ENCODE data around the gene CHST11. TPM values are rescaled to one million over a fixed set of nuclear protein-coding genes. Genes with fewer than 3 reads are reported as not detected.

Gene CHST11
- total RNA-seq, 4 donors from 2014 or later = 20.8 to 56.7 (median 26.5) TPM

GRCh38 chr12:104533134-104533533, 76.4 kb downstream of the CHST11 start:
- Histone ChIP-seq H3K9me3 (no peaks in the 10 kb centered on the region), H3K27me3 (no peaks in the 10 kb centered on the region), H3K4me1 (no peaks in the 10 kb centered on the region), H3K27ac (no peak overlapping the region), H3K4me3 (no peak overlapping the region), H3K36me3 (no peaks in the 10 kb centered on the region)
- DNase-seq (ENCODE audit: low spot score in 2 of 2) = no peak
- 79 to 93% methylated on average over 2 of the region's 2 CpGs for WGBS, 2 donors
- TF ChIP-seq EP300 (IDR thresholded peaks at IDR 0.05) (no peak), POLR2A (IDR thresholded peaks at IDR 0.05) (no peak), CTCF (IDR thresholded peaks at IDR 0.05) (no peak)

GRCh38 chr12:104534162-104534856, 77.6 kb downstream of the CHST11 start:
- Histone ChIP-seq H3K27ac (no peak overlapping the region), H3K4me1 (no peaks in the 10 kb centered on the region), H3K27me3 (no peaks in the 10 kb centered on the region), H3K4me3 (no peak overlapping the region), H3K9me3 (no peaks in the 10 kb centered on the region), H3K36me3 (no peaks in the 10 kb centered on the region)
- WGBS, 2 donors = 53 to 62% methylated on average over 9 of the region's 10 CpGs
- no peak for TF ChIP-seq CTCF (IDR thresholded peaks at IDR 0.05)
- TF ChIP-seq POLR2A (IDR thresholded peaks at IDR 0.05) = no peak
- no peak for TF ChIP-seq EP300 (IDR thresholded peaks at IDR 0.05)
- DNase-seq (ENCODE audit: low spot score in 2 of 2) = no peak

- Histone ChIP-seq H3K27ac (no peak overlapping the region), H3K4me3 (no peak overlapping the region), H3K4me1 (no peaks in the 10 kb centered on the region), H3K36me3 (no peaks in the 10 kb centered on the region), H3K9me3 (no peaks in the 10 kb centered on the region), H3K27me3 (no peaks in the 10 kb centered on the region)
- no peak for DNase-seq (ENCODE audit: low spot score in 2 of 2)
- 90 to 93% methylated on average over 3 of the region's 3 CpGs for WGBS, 2 donors
- TF ChIP-seq CTCF (IDR thresholded peaks at IDR 0.05) = no peak
- no peak for TF ChIP-seq POLR2A (IDR thresholded peaks at IDR 0.05)
Measured at GRCh38 chr12:104534857-104535248, 78.1 kb downstream of the CHST11 start.

- Histone ChIP-seq H3K27ac (no peak overlapping the region), H3K36me3 (no peaks in the 10 kb centered on the region)
- 60 to 62% methylated on average over 3 of the region's 3 CpGs for WGBS, 2 donors
Measured at GRCh38 chr12:104535369-104535768, 78.6 kb downstream of the CHST11 start.

GRCh38 chr12:104536841-104537240, 80.1 kb downstream of the CHST11 start:
- Histone ChIP-seq H3K27ac (no peak overlapping the region), H3K9me3 (no peaks in the 10 kb centered on the region), H3K36me3 (no peaks in the 10 kb centered on the region), H3K4me1 (no peaks in the 10 kb centered on the region), H3K27me3 (no peaks in the 10 kb centered on the region), H3K4me3 (no peak overlapping the region)
- 89 to 90% methylated on average over 2 of the region's 2 CpGs for WGBS, 2 donors
- TF ChIP-seq CTCF (IDR thresholded peaks at IDR 0.05) (no peak), POLR2A (IDR thresholded peaks at IDR 0.05) (no peak), EP300 (IDR thresholded peaks at IDR 0.05) (no peak)
- DNase-seq (ENCODE audit: low spot score in 2 of 2) = no peak

More at GRCh38 chr12:104535369-104535768, 78.6 kb downstream of the CHST11 start:
- H3K9me3 ChIP-seq = no peaks in the 10 kb centered on the region
- H3K4me3 ChIP-seq = no peak overlapping the region
- H3K4me1 ChIP-seq = no peaks in the 10 kb centered on the region
- TF ChIP-seq EP300 (IDR thresholded peaks at IDR 0.05) = no peak
- no peak for DNase-seq (ENCODE audit: low spot score in 2 of 2)
- H3K27me3 ChIP-seq = no peaks in the 10 kb centered on the region
